Smooth muscle cell (in vitro differentiated cells): Measurements from ENCODE around the gene SPTBN5. TPM values are rescaled to one million over a fixed set of nuclear protein-coding genes. Genes with fewer than 3 reads are reported as not detected.

ENCODE experiments used
- DNase-seq: peaks from one replicate; lab custom pipeline; 2025; ENCODE audit not compliant: unreplicated experiment; lab: John Stamatoyannopoulos, UW
- H2AFZ ChIP-seq: fragments of 200-600 bp; sonication (generic); 2 replicates; pipeline ENCODE4 v1.6.0; 2016; ENCODE audit warnings: antibody characterized with exemption, low read depth, mild to moderate bottlenecking
- H3F3A ChIP-seq: fragments of 200-600 bp; sonication (generic); 2 replicates; pipeline ENCODE4 v1.6.0; 2017; ENCODE audit warnings: antibody characterized with exemption, low read depth
- H3K27ac ChIP-seq: fragments of 200-600 bp; sonication (generic); 2 replicates; pipeline ENCODE4 v1.5.1; 2016; ENCODE audit warnings: low read depth, mild to moderate bottlenecking
- H3K27me3 ChIP-seq: fragments of 200-600 bp; sonication (generic); 2 replicates; pipeline ENCODE4 v1.6.1; 2016; ENCODE audit warnings: low read depth, mild to moderate bottlenecking
- H3K36me3 ChIP-seq: fragments of 200-600 bp; sonication (generic); 2 replicates; pipeline ENCODE4 v1.5.1; 2016; ENCODE audit warnings: low read depth
- H3K4me1 ChIP-seq: fragments of 200-600 bp; sonication (generic); 2 replicates; pipeline ENCODE4 v1.5.1; 2016; ENCODE audit warnings: low read depth
- H3K4me2 ChIP-seq: fragments of 200-600 bp; sonication (generic); 2 replicates; pipeline ENCODE4 v1.6.0; 2016; ENCODE audit warnings: mild to moderate bottlenecking
- H3K4me3 ChIP-seq: fragments of 200-600 bp; sonication (generic); 2 replicates; pipeline ENCODE4 v1.5.1; 2016; ENCODE audit warnings: mild to moderate bottlenecking
- H3K79me2 ChIP-seq: fragments of 200-600 bp; sonication (generic); 2 replicates; pipeline ENCODE4 v1.6.0; 2016; ENCODE audit warnings: low read depth, mild to moderate bottlenecking
- H3K9ac ChIP-seq: fragments of 200-600 bp; sonication (generic); 2 replicates; pipeline ENCODE4 v1.6.0; 2016; ENCODE audit warnings: low read depth
- H3K9me3 ChIP-seq: fragments of 200-600 bp; sonication (generic); replicated peaks from 2 replicates; pipeline ENCODE4 v1.5.1; 2016; ENCODE audit warnings: low read depth
- H4K20me1 ChIP-seq: fragments of 200-600 bp; sonication (generic); 2 replicates; pipeline ENCODE4 v1.6.0; 2016; ENCODE audit warnings: low read depth
- WGBS: methylation state at CpG from one replicate; pipeline ENCODE4 v1.1.7; 2016; ENCODE audit warnings: low lambda C conversion rate; 5-methylcytosine and 5-hydroxymethylcytosine counted together
- polyA plus RNA-seq: library from polyadenylated mRNA; unstranded; fragments of >200 nt; fragmentation: Nextera tagmentation; extraction: Ambion mirVana; gene quantifications from 2 replicates; pipeline ENCODE4 v1.2.1, GENCODE V29; 2016
- total RNA-seq: library from RNA; depleted of rRNA; stranded (reverse); fragments of >200 nt; gene quantifications from 2 replicates; pipeline ENCODE4 v1.2.3, GENCODE V29; 2014
- TF ChIP-seq, protein P1 (sequence below): fragments of 200-600 bp; sonication (generic); IDR thresholded peaks from 2 replicates; pipeline ENCODE4 v1.5.1; 2017; ENCODE audit warnings: borderline replicate concordance, mild to moderate bottlenecking, antibody characterized with exemption; ENCODE audit not compliant: insufficient read depth, poor library complexity, severe bottlenecking

SPTBN5 gene
- total and polyA plus RNA-seq, 2 experiments from 2014 or later = 0.04 to 0.08 TPM

- peaks cover 5% of the 10 kb centered on the region for H3F3A ChIP-seq
- 87% methylated on average over 10 of the region's 10 CpGs for WGBS
- no peaks in the 10 kb centered on the region for H3K36me3 ChIP-seq
- peaks cover 10% of the 10 kb centered on the region for H3K4me1 ChIP-seq
- no peak overlapping the region for H2AFZ ChIP-seq
- no peaks in the 10 kb centered on the region for H3K9me3 ChIP-seq
- DNase-seq = no peak
- H3K4me2 ChIP-seq = no peak overlapping the region
- no peaks in the 10 kb centered on the region for H3K27me3 ChIP-seq
- H3K27ac ChIP-seq = no peak overlapping the region
- H3K9ac ChIP-seq = no peak overlapping the region
- H3K4me3 ChIP-seq = no peak overlapping the region
- TF ChIP-seq, protein P1, sequence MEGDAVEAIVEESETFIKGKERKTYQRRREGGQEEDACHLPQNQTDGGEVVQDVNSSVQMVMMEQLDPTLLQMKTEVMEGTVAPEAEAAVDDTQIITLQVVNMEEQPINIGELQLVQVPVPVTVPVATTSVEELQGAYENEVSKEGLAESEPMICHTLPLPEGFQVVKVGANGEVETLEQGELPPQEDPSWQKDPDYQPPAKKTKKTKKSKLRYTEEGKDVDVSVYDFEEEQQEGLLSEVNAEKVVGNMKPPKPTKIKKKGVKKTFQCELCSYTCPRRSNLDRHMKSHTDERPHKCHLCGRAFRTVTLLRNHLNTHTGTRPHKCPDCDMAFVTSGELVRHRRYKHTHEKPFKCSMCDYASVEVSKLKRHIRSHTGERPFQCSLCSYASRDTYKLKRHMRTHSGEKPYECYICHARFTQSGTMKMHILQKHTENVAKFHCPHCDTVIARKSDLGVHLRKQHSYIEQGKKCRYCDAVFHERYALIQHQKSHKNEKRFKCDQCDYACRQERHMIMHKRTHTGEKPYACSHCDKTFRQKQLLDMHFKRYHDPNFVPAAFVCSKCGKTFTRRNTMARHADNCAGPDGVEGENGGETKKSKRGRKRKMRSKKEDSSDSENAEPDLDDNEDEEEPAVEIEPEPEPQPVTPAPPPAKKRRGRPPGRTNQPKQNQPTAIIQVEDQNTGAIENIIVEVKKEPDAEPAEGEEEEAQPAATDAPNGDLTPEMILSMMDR = no peak
- peaks cover 35% of the 10 kb centered on the region for H4K20me1 ChIP-seq
- no peaks in the 10 kb centered on the region for H3K79me2 ChIP-seq
These were observed 32.6 kb upstream of the SPTBN5 start for GRCh38 chr15:41926185-41927056.

DNA sequence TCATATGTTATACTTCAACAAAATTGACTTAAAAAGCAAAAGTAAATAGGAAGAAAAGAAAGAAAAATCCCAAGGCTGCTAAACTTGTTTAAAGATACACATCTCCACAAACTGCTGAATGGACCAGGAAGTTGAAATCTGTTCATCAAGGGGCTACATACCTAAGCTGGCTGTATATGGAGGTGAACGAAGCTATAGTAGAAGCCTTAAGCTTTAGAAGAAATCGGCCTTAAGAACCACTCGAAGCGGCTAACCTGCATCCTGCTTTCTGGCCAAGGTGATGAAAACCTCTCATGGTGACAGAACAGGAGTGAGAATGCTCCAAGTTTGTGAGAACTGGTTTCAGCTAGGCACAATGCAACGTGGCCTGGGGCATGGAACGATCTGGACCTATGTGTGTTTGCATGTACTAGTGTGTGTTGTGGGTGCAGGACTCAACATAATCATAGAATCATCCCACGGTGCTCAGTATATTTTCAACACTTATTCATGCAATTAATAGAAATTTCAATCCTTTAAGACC, 31.3 kb upstream of the SPTBN5 start:
- WGBS = 92% methylated on average over 7 of the region's 7 CpGs
- Histone ChIP-seq H3K79me2 (no peaks in the 10 kb centered on the region), H4K20me1 (peaks cover 40% of the 10 kb centered on the region), H3K9ac (no peak overlapping the region), H3F3A (no peaks in the 10 kb centered on the region), H3K9me3 (no peaks in the 10 kb centered on the region), H3K4me2 (no peak overlapping the region), H3K4me1 (peaks cover 5% of the 10 kb centered on the region), H3K36me3 (no peaks in the 10 kb centered on the region), H3K27me3 (no peaks in the 10 kb centered on the region), H3K4me3 (no peak overlapping the region), H2AFZ (no peak overlapping the region), H3K27ac (no peak overlapping the region)
- TF ChIP-seq, protein P1 = no peak
- no peak for DNase-seq

GRCh38 chr15:41923401-41923997, 29.6 kb upstream of the SPTBN5 start:
- 92% methylated on average over 3 of the region's 3 CpGs for WGBS
- H2AFZ ChIP-seq = no peak overlapping the region
- DNase-seq = no peak
- no peaks in the 10 kb centered on the region for H3K9me3 ChIP-seq
- no peaks in the 10 kb centered on the region for H3K36me3 ChIP-seq
- peaks cover 37% of the 10 kb centered on the region for H4K20me1 ChIP-seq
- no peaks in the 10 kb centered on the region for H3F3A ChIP-seq
- no peaks in the 10 kb centered on the region for H3K27me3 ChIP-seq
- H3K4me2 ChIP-seq = no peak overlapping the region
- no peak overlapping the region for H3K9ac ChIP-seq
- no peak overlapping the region for H3K27ac ChIP-seq
- H3K79me2 ChIP-seq = no peaks in the 10 kb centered on the region
- H3K4me3 ChIP-seq = no peak overlapping the region
- TF ChIP-seq, protein P1 = no peak
- peaks cover 5% of the 10 kb centered on the region for H3K4me1 ChIP-seq
